Stimulated activated CD8-positive, alpha-beta memory T cell treated with anti-CD3 and anti-CD28 coated beads, Interleukin-15, amount 100 ng/mL, for 4 hours (primary cell): ENCODE results near the gene AGAP6.
"Not testable (repeated sequence)": the region's sequence is repeated elsewhere in the genome, so short reads cannot be mapped to it uniquely, and the experiment has no call there.

ENCODE experiments used
- DNase-seq, 2 donors: peaks; one replicate each; pipeline ENCODE4 v3.0.0-alpha.2; 2020; ENCODE audit warnings: low read depth in 2 of 2

AGAP6 gene

DNA sequence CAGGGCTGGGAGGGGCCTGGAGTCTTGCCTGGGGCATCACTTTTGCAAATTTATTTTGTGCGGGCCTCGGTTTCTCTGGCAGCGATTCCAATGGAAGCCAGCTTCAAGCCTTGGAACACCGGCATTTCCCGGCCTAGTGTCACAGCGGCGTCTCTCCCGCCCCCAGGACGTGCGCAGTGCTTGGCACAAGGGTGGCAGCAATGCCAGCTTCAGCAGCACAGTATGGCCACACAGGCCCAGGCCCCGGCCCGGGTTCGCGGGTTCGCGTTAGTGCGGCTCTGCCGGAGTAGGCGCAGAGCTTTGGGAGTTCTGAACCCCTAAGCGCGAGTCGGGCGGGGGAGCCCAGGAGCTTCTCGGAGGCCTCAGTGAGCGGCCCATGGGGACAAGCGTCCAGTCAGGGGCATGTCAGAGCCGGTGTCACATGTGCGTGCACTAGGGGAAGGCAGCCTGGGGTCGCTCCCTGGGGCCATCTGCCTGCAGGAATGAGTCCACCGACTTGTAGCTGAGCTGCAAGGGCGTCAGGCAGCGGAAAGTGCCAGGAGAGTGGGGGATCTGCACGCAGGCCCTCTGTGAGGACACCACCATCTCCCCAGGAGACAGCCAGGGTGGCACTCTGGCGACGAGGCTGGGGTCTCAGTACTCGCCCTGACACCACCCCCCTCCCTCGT is 36.6 kb downstream of the AGAP6 start:
- not testable (repeated sequence) for DNase-seq

DNA sequence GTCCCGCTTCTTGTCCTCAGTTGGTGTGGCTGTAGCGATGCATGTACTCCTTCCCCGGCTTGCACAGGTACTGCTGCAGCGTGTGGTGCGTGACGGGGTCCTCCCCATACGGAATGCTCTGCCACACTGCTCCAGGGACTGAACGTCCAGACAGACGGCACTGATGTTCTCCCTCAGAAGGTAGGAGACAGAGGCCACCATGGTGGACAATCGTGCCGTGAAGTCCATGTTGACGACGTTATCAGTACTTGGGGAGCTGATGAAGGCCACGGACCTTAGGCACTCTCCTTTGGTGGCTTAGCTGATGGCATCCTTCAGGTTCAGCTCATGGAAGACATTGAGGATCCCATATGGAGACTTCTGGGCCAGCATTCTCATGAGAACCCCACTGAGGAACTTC is 37.4 kb downstream of the AGAP6 start:
- no peak for DNase-seq

DNA sequence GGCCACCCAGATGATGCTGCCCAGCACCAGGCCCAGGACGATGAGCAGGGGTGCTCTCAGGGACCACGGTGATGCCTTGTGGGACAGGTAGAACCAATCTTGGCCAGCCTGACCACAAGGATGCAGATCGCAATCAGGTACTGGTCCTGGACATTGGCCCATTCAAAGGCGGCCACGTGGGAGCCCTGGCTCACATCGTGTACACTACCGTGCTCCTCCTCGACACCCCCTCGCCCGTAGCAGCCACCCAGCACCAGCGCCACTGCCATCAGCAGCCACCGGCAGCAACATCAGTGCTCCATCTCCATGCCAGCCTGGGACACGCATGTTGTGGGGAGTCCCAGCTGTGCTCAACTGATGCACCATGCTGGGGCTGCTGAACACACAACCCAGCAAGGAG is 39.0 kb downstream of the AGAP6 start:
- DNase-seq, result no peak

- no peak for DNase-seq
These were observed 45.3 kb downstream of the AGAP6 start for GRCh38 chr10:50033481-50033880.

DNA sequence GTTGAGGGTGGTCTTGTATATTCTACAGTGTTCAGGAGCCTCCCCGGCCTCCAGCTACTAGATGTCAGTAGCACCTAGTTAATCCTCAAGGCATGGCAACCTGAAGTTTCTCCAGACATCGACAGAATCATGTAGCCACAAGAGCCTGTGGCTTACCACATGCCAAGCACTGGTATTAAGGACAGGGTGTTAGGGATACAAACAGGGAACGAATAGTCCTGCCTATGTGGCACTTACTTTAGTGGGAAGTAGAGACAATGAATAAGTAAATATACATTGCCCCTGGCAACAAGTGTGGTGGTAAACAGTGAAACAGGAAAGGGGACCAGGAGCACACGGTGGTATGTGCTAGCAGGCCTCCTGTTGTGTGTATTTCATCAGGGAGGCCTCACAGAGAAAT is 47.1 kb downstream of the AGAP6 start:
- DNase-seq, result not testable (repeated sequence)

GRCh38 chr10:50044941-50045664 is 56.9 kb downstream of the AGAP6 start:
- no peak for DNase-seq

DNA sequence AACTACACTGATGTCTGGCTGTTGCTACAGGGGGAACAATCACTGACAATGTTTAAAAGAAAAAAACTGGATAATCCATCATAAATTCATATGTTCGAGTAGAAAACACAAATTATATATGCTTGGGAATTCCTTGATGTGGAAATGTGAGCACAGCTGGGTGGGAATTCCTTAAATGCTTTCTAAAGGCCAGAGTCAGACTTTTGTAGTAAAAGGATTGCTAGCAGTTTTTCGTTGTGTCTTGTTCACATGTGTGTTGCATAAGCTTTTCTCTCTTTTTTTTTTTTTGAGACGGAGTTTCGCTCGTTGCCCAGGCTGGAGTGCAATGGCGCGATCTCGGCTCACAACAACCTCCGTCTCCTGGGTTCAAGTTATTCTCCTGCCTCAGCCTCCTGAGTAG is 58.3 kb downstream of the AGAP6 start:
- not testable (repeated sequence) for DNase-seq

GRCh38 chr10:50047594-50047993 is 59.4 kb downstream of the AGAP6 start:
- DNase-seq, result not testable (repeated sequence)

GRCh38 chr10:50051995-50052660 is 63.9 kb downstream of the AGAP6 start:
- DNase-seq, result not testable (repeated sequence)

DNA sequence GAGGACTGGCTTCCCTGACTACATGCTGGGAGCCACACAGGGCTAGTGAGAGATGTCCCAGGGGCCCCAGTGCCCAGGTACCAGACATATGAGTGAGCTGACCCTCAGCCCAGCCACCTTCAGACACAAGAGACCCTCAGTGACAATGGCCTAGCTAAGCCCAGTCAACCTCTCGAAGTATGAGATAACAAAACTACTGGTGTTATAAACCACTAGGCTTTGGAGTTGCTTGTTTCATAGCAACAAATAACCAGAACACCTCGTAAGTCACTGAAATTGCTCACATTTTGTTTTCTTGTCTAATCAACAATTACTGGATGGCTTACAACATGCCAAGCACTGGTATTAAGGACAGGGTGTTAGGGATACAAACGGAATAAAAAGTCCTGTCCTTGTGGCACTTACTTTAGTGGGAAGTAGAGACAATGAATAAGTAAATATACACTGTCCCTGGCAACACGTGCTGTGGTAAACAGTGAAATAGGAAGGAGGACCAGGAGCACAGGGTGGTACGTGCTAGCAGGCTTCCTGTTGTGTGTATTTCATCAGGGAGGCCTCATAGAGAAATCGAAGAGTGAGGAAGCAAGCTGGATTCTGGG is 64.7 kb downstream of the AGAP6 start:
- not testable (repeated sequence) for DNase-seq

- not testable (repeated sequence) for DNase-seq
These were observed 67.5 kb downstream of the AGAP6 start for GRCh38 chr10:50055494-50056292.

- not testable (repeated sequence) for DNase-seq
These were observed 68.4 kb downstream of the AGAP6 start for GRCh38 chr10:50056654-50057053.

DNA sequence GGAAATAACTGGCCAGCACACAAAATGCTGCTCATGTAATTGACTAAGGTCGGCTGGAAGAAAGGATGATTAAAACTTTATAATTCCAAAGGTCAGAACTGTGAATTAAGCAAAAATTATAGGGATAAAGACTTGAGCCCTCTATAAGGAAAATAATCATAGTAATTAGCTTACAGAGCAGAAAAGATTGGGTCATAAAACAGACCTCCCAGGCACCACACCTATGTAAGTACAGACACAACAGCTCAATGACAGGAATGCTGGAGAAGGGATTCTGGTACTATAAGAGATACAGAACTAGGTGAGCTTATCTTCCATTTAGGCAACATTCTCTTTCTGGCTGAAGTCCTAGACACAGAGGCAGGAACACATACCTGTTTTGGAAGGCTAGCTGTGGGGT is 70.5 kb downstream of the AGAP6 start:
- DNase-seq, result not testable (repeated sequence)

GRCh38 chr10:50059946-50060345 is 71.7 kb downstream of the AGAP6 start:
- not testable (repeated sequence) for DNase-seq
